ENCODE results near the gene NFYC.

The NFYC gene

DNA sequence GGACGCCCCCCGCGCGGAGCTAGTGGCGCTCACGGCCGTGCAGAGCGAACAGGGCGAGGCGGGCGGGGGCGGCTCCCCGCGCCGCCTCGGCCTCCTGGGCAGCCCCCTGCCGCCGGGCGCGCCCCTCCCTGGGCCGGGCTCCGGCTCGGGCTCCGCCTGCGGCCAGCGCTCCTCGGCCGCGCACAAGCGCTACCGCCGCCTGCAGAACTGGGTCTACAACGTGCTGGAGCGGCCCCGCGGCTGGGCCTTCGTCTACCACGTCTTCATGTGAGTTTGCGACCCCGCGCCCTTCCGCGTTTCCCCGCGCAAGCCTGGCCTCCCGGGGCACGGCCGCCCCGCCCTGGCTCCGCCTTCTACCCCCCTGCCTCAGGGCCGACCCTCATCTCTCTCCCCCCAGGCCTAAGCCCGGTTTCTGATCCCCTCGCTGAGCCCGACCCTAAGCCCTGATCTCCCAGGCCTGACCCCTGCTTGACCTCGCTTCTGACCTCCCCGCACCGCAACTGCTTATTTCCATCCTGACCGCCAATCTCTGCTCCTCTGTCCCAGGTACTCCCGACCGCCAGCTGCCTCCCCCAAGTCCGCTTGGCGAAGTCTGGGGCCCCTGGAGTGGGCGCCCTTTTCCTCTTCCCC, 92.8 kb downstream of the NFYC start:
- WGBS, 2 experiments (ENCODE audit: insufficient coverage in 2 of 2): 11% methylated on average over 57 to 59 of the region's 63 CpGs
- no peaks in the 10 kb centered on the region for H3K36me3 ChIP-seq (ENCODE audit: control insufficient read depth, insufficient read depth, low read length)
- peaks cover 12% of the 10 kb centered on the region for H3K4me1 ChIP-seq (ENCODE audit: control insufficient read depth, insufficient read depth, low read length, poor library complexity, severe bottlenecking)
- H3K4me3 ChIP-seq (ENCODE audit: extremely low read depth, insufficient read depth, low read length, poor library complexity, severe bottlenecking): peak overlapping the region; percentile 11
- no peaks in the 10 kb centered on the region for H3K9me3 ChIP-seq (ENCODE audit: control insufficient read depth, low read length)
- H3K27ac ChIP-seq (ENCODE audit: low read depth, low read length, severe bottlenecking): no peak overlapping the region

DNA sequence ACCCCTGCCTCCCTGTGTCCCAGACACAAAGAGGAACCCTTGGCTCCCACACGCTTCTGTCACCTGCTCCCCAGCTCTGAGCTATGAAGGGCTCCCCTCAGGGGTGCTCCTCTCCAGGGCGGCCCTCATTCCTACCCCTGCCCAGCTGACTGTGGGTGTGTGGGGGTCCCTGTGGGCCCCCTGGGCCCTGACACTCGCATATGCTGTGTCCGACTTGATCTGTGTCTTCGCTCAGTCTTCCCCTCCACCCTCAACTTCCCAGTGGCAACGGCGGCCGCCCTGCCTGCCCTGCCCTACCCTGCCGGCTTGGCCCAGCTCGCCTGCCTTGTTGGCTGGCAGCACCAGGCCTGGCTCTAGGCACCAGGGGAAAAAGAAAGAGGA, 93.3 kb downstream of the NFYC start:
- H3K4me1 ChIP-seq (ENCODE audit: control insufficient read depth, insufficient read depth, low read length, poor library complexity, severe bottlenecking): peaks cover 12% of the 10 kb centered on the region
- H3K27ac ChIP-seq (ENCODE audit: low read depth, low read length, severe bottlenecking): no peak overlapping the region
- WGBS, 2 experiments (ENCODE audit: insufficient coverage in 2 of 2): 69 to 100% methylated on average over 1 to 3 of the region's 10 CpGs
- no peaks in the 10 kb centered on the region for H3K9me3 ChIP-seq (ENCODE audit: control insufficient read depth, low read length)
- H3K36me3 ChIP-seq (ENCODE audit: control insufficient read depth, insufficient read depth, low read length): no peaks in the 10 kb centered on the region
- H3K4me3 ChIP-seq (ENCODE audit: extremely low read depth, insufficient read depth, low read length, poor library complexity, severe bottlenecking): no peak overlapping the region

DNA sequence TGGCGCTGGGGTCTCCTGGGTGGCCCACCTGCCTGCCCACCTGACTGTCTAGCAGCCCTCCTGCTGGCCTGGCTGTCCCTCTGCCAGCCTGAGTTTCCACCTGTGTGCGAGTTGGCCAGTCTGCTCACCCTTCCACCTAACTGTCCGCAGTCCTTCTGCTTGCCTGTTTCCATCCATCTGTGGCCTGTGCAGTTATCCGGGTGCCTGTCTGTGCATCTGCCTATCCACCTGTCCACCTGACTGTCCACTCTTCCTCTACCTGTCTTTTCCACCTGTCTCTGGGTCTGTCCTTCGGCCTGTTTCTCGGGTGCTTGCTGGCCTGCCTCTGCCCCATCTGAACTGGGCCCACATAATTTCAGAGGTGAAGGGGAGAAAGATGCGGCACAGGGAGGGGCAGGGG, 93.9 kb downstream of the NFYC start:
- H3K9me3 ChIP-seq (ENCODE audit: control insufficient read depth, low read length): no peaks in the 10 kb centered on the region
- 96 to 97% methylated on average over 6 to 7 of the region's 7 CpGs for WGBS, 2 experiments (ENCODE audit: insufficient coverage in 2 of 2)
- peaks cover 12% of the 10 kb centered on the region for H3K4me1 ChIP-seq (ENCODE audit: control insufficient read depth, insufficient read depth, low read length, poor library complexity, severe bottlenecking)
- no peak overlapping the region for H3K4me3 ChIP-seq (ENCODE audit: extremely low read depth, insufficient read depth, low read length, poor library complexity, severe bottlenecking)
- no peak overlapping the region for H3K27ac ChIP-seq (ENCODE audit: low read depth, low read length, severe bottlenecking)
- no peaks in the 10 kb centered on the region for H3K36me3 ChIP-seq (ENCODE audit: control insufficient read depth, insufficient read depth, low read length)

DNA sequence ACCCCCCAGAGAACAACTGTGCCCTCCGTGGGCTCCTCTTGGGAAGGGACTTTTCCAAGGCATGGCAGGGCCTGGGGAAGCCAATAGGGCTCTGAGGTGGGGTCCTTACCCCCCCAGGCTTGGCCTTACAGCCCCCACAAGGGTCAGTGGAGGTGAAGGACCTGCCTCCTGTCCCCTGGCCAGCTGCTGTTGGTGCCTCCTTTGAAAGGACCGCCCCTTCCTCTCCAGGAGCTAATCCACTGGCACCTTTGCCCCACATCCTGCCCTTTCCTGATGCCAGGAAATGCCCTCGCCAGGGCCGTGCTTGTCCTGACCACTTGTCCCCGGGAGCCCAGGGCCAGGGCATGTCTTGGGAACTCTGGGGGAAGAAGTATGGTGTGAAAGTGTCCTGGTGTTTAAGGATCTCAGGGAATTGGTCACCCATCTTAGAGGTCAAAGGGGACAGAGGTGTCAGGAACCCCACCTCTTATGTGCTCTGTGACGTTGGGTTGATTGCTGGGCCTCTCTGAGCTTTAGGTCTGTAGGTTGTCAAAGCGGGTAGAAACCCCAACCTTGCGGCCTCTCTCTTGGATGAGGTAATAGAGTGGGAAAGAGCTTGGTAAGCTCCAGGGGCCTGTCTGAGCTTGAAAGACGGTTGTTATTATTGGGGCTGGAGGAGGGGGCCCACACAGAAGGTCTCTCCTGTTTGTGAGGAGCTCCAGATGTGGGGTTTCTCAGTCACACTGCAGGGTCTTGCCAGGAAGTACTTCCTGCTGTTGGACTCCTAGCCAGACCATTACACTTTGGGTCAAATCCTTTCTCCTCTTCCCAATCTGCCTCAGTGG, 94.9 kb downstream of the NFYC start:
- WGBS, 2 experiments (ENCODE audit: insufficient coverage in 2 of 2): 80 to 91% methylated on average over 3 to 7 of the region's 9 CpGs
- no peak overlapping the region for H3K27ac ChIP-seq (ENCODE audit: low read depth, low read length, severe bottlenecking)
- no peaks in the 10 kb centered on the region for H3K36me3 ChIP-seq (ENCODE audit: control insufficient read depth, insufficient read depth, low read length)
- H3K4me3 ChIP-seq (ENCODE audit: extremely low read depth, insufficient read depth, low read length, poor library complexity, severe bottlenecking): no peak overlapping the region
- no peaks in the 10 kb centered on the region for H3K9me3 ChIP-seq (ENCODE audit: control insufficient read depth, low read length)
- peaks cover 12% of the 10 kb centered on the region for H3K4me1 ChIP-seq (ENCODE audit: control insufficient read depth, insufficient read depth, low read length, poor library complexity, severe bottlenecking)

DNA sequence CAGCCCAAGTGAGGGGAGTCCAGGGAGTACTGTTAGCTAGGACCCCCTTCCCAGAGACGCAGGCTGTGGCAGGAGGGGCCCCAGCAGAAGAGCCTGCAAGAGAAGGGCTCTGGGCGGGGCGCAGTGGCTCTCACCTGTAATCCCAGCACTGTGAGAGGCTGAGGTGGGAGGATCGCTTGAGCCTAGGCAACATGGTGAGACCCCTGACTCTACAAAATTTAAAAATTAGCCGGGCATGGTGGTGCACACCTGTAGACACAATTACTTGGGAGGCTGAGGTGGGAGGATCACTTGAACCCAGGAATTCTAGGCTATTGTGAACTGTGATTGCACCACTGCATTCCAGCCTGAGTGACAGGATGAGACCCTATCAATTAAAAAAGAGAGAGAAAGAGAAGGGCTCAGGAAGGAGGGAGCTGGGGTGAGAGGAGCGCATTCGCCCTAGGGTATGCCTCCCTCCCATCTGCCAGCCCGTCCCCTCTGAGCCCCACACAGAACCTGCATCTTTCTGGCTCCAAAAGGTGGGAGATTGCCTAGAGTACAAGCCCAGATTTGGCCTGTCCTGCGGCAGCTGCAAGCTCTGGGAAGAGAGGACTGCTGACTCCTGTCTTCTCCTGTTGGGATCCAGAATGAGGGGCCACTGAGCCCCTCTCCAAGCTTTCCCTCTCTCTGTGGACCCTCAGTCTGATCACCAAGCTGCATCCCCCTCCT, 95.6 kb downstream of the NFYC start:
- H3K27ac ChIP-seq (ENCODE audit: low read depth, low read length, severe bottlenecking): no peak overlapping the region
- no peaks in the 10 kb centered on the region for H3K9me3 ChIP-seq (ENCODE audit: control insufficient read depth, low read length)
- no peak overlapping the region for H3K4me3 ChIP-seq (ENCODE audit: extremely low read depth, insufficient read depth, low read length, poor library complexity, severe bottlenecking)
- no peaks in the 10 kb centered on the region for H3K36me3 ChIP-seq (ENCODE audit: control insufficient read depth, insufficient read depth, low read length)
- H3K4me1 ChIP-seq (ENCODE audit: control insufficient read depth, insufficient read depth, low read length, poor library complexity, severe bottlenecking): peaks cover 12% of the 10 kb centered on the region
- 98 to 100% methylated on average over 4 to 9 of the region's 9 CpGs for WGBS, 2 experiments (ENCODE audit: insufficient coverage in 2 of 2)

DNA sequence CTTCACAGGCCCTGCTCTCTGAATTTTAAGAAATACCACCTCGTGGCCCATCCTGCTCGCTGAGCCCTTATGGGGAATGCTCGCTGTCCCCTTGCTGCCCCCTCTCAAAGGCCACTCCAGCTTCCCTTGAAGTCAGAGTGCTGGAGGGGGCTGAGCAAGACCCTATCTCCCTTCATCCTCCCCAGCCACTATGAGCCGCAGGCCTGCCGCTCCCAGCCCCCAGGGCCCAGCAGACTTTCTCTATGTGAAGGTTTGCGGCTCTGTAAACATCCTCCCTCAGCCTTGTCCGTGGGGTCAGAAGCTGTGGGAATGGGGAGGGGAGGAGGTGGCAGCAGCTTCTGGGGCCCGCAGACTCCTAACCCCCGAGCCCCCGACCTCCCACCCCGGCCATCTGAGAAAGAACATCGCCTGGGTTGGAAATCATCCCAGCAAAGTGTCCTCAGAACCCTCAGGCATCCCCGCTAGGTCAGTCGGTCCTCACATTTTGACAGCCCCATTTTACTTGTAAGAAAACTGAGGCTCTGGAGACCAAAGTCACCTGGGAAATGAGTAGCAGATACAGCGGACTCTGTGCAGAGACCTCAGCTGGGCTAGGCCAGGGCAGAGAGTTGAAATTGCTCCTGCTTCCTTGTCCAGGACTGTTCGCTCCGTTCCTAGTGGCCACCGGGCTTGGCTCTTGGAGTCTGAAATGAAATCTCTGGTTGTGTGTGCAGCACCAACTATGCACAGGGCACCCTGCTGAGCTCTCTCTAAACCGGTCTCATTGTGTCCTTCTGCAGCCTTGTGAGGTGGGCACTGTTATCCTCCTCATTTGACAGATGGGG, 96.4 kb downstream of the NFYC start:
- H3K27ac ChIP-seq (ENCODE audit: low read depth, low read length, severe bottlenecking): no peak overlapping the region
- no peaks in the 10 kb centered on the region for H3K36me3 ChIP-seq (ENCODE audit: control insufficient read depth, insufficient read depth, low read length)
- no peaks in the 10 kb centered on the region for H3K9me3 ChIP-seq (ENCODE audit: control insufficient read depth, low read length)
- H3K4me3 ChIP-seq (ENCODE audit: extremely low read depth, insufficient read depth, low read length, poor library complexity, severe bottlenecking): no peak overlapping the region
- peaks cover 6% of the 10 kb centered on the region for H3K4me1 ChIP-seq (ENCODE audit: control insufficient read depth, insufficient read depth, low read length, poor library complexity, severe bottlenecking)
- 83 to 90% methylated on average over 15 of the region's 19 CpGs for WGBS, 2 experiments (ENCODE audit: insufficient coverage in 2 of 2)

DNA sequence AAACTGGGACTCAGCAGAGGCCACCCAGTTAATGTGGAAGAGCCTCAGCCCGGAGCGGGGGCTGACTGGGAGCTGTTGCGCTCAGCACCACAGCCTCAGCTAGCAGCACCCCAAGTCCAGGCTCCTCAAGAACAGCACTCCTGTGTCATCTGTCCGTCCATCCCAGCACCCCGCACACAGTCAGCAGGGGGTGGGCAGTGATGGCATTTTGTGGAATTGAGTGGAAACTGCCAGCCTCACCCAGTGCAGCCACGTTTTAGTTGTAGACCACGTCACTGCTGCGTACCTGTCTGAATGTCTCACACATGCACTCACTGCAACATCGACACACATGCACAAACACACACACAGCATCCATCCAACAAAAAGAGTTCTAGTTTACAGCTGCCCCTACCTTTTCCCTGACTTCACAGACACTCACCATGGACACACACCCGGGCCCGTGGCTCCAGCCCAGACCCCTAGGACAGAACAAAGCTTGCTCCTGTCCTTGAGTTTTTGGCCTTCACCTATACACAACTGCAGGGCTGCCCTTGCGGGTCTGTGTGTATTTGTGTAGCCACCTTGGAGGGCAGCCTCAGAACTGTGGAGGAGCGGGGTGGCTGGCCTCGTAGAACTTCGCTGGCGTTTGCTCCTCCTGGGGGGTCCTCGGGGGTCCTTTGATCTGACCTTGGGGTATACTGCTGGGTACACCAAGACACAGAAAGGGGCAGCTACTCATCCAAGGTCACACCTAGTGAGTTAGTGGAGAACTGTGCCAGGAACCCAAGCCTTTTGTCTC, 97.2 kb downstream of the NFYC start:
- H3K4me3 ChIP-seq (ENCODE audit: extremely low read depth, insufficient read depth, low read length, poor library complexity, severe bottlenecking): no peak overlapping the region
- WGBS, 2 experiments (ENCODE audit: insufficient coverage in 2 of 2): 81 to 85% methylated on average over 7 to 8 of the region's 17 CpGs
- H3K27ac ChIP-seq (ENCODE audit: low read depth, low read length, severe bottlenecking): no peak overlapping the region

DNA sequence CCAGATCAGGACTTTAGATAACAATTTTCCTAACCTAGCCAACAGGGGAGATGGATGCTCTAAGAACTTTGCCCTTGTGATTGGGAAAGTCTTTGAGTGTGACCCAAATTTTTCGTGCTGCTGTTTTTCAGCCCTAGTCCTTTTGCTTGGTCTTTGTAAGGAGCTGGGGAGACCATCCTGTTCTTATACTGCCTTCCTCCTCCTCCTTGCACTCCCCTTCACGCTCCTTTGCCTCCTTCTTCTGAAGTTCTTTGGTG, 97.8 kb downstream of the NFYC start:
- WGBS, 2 experiments (ENCODE audit: insufficient coverage in 2 of 2): 69 to 77% methylated on average over 2 of the region's 2 CpGs
- no peaks in the 10 kb centered on the region for H3K9me3 ChIP-seq (ENCODE audit: control insufficient read depth, low read length)

More for the DNA sequence above, 97.2 kb downstream of the NFYC start:
- Histone ChIP-seq H3K36me3 (ENCODE audit: control insufficient read depth, insufficient read depth, low read length) (no peaks in the 10 kb centered on the region), H3K9me3 (ENCODE audit: control insufficient read depth, low read length) (no peaks in the 10 kb centered on the region), H3K4me1 (ENCODE audit: control insufficient read depth, insufficient read depth, low read length, poor library complexity, severe bottlenecking) (peaks cover 4% of the 10 kb centered on the region)

DNA sequence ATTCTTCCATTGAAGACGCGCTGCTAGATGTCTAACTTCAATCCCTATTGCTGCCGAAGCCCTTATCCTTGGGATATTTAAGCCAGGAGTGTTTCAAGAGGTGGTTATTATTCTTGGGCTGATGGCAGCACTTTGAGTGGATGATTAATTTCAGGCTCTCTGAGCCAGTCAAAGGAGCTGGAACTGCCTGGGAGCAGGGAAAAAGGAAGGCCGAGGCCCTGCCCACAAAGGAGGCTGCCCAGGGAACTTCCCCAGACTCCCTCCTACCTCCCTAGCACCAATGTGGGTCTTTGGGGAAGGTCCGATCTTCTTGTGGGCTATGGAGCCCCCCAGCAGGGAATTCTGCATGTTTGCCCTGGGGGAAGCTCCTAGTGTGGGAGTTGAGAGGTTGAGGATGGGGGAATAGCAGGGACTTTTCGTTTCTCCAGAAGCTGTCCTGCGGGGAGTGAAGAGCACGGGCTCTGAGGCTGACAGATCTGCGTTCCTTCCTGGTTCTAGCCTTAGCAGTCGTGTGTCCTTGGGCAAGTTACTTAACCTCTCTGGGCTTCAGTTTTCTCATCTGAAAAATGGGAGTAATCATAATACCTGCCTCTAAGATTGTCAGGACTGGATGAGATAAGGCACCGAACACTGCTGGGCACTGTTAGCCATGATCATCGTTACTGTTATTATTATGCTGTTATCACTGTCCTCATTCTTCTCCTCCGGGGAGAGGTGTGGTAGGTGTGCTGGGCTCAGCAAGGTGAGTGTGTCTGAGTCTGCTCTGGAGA, 98.3 kb downstream of the NFYC start:
- peaks cover 4% of the 10 kb centered on the region for H3K4me1 ChIP-seq (ENCODE audit: control insufficient read depth, insufficient read depth, low read length, poor library complexity, severe bottlenecking)
- no peaks in the 10 kb centered on the region for H3K36me3 ChIP-seq (ENCODE audit: control insufficient read depth, insufficient read depth, low read length)
- no peaks in the 10 kb centered on the region for H3K9me3 ChIP-seq (ENCODE audit: control insufficient read depth, low read length)
- no peak overlapping the region for H3K27ac ChIP-seq (ENCODE audit: low read depth, low read length, severe bottlenecking)
- no peak overlapping the region for H3K4me3 ChIP-seq (ENCODE audit: extremely low read depth, insufficient read depth, low read length, poor library complexity, severe bottlenecking)
- WGBS, 2 experiments (ENCODE audit: insufficient coverage in 2 of 2): 76 to 83% methylated on average over 6 to 7 of the region's 13 CpGs

More for the DNA sequence above, 97.8 kb downstream of the NFYC start:
- Histone ChIP-seq H3K27ac (ENCODE audit: low read depth, low read length, severe bottlenecking) (no peak overlapping the region), H3K4me3 (ENCODE audit: extremely low read depth, insufficient read depth, low read length, poor library complexity, severe bottlenecking) (no peak overlapping the region), H3K36me3 (ENCODE audit: control insufficient read depth, insufficient read depth, low read length) (no peaks in the 10 kb centered on the region), H3K4me1 (ENCODE audit: control insufficient read depth, insufficient read depth, low read length, poor library complexity, severe bottlenecking) (peaks cover 4% of the 10 kb centered on the region)

Data from mesodermal cell (in vitro differentiated cells).